Activated naive CD8-positive, alpha-beta T cell treated with anti-CD3 and anti-CD28 coated beads, Interleukin-2, amount 50 U/mL, for 16 hours (primary cell): ENCODE data around the gene SLX9.
"Not testable (repeated sequence)": the region's sequence is repeated elsewhere in the genome, so short reads cannot be mapped to it uniquely, and the experiment has no call there.

Source experiments
- DNase-seq: peaks from one replicate; pipeline ENCODE4 v3.0.0-alpha.2; 2020; ENCODE audit warnings: low read depth, low spot score

The SLX9 gene

DNA sequence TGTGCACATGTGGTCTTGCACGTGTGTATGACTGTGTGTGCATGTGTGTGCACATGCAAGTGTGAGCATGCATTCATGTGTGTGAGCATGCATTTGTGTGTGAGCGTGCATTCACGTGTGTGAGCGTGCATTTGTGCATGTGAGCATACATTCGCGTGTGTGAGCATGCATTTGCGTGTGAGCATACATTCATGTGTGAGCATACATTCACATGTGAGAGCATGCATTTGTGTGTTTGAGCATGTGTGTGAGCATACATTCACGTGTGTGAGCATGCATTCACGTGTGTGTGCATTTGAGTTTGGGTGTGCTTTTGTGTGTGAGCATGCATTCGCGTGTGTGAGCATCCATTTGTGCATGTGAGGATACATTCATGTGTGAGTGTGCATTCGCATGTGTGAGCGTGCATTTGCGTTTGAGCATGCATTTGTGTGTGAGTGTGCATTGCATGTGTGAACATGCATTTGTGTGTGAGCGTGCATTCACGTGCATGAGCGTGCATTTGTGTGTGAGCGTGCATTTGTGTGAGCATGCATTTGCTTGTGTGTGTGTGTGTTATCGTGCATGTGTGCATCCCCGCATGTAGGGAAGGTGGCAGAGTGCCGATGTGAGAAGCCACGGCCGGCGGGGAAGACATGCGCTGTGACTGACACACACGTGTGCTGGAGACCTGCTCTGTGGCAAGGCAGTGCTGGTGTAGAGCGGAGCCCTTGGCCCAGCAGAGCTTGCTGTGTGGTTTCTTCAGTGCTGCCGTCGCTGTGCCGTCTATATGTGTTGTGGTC is 37.4 kb upstream of the SLX9 start:
- no peak for DNase-seq

DNA sequence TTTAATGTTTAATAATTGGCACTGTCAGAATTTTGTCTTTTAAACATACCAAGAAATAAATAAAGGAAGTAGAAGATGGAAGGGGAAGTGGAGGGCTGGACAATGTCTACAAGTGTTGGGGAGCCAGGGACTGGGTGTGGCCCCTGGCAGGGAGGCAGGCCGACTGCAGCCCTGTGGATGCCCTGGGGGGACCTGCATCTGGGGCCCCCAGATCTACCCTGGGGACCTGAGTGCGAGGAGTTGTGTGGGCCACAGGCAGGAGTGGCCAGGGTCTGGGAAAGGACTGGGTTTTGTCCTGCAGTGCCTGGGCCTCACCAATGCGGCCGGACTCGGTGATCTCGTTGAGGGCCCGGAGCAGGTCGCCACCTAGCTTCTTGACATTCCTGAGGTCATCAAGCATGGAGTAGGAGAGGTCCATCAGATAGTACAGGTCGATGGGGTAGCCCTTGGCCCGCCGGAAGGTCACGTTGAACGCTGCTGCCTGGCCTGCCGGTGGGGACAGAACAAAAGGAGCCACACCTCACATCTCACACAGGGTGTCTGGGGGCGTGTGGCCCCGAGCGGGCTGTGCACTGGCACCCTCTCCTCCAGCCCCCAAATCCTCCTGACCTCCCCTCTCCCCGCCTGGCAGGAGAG is 36.7 kb upstream of the SLX9 start:
- no peak for DNase-seq

DNA sequence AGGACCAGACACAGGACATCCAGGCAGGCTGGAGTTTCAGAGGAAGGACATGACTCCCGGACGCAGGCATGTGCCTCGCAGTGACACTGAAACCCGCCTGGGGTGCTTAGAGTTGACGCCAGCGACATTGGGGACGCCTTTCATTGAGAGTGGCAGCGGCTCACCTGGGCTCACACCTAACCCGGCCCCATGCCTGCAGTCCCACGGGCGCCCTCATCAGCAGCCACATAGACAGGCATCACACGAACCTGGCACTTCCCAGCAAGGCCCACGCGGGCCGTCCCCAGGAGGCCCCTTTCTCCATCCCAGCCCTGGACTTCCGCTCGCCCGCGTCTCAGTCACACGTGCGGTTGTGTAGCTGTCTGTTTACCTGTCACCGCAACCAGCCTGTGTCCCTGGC is 36.1 kb upstream of the SLX9 start:
- no peak for DNase-seq

DNA sequence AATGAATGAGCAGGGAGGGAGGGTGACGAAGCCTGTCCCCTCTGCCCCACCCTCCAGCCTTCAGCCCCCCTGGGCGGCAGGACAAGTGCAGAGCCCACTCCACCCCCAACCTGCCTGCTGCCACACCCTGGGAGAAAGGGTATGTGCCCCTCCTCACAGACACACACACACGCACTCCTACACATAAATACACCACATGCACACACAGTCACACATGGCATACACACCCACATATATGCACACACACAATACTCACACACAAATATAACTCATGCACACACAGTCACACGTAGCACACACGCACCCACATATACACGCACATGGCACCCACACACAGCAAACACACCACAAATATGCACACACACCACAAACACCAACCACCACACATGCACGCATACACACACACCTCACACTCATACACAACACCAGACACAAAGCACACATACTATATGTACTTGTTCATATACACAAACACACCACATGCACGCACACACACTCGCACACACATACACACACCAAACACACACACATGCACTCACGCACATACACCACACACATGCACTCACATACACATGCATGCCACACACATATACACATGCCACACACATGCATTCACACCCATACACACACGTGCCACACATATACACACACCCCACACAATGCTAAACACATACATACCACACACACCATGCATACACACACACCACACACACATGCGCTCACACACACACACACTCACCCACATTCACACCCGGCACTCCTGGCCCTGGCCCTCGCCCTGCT is 35.5 kb upstream of the SLX9 start:
- DNase-seq: no peak

DNA sequence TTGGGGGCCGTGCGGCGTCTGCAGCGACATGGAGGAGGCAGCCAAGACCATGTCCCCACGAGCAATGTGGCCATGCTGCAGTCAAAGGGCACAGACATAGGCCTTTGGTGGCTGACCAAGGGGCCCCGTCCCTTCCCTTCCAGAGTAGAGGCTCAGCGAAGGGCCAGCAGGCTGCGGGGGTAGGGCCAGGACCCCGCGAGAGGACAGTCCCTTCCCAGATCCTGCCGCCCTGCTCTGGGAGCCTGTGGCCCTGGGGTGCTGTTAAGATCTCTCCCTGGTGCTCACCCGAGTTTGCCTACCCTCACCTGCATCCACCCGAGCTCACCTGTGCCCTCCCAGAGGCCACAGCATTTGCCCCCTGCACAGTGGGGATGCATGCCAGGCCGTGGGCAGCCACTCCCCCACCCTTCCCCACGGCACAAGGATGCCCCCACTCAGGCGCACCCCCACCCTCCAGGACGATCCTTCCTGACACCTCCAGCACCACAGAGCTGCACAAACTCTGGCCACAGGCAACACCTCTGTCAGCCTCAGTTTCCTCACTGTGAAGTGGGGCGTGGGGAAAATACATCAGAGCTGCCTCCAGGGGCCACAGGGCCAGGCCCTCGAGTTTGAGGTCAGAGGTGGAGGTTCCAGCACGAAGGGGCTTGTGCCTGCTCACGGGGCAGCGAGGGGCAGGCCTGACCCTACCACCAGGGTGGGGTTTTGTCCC is 34.7 kb upstream of the SLX9 start:
- DNase-seq: no peak

DNA sequence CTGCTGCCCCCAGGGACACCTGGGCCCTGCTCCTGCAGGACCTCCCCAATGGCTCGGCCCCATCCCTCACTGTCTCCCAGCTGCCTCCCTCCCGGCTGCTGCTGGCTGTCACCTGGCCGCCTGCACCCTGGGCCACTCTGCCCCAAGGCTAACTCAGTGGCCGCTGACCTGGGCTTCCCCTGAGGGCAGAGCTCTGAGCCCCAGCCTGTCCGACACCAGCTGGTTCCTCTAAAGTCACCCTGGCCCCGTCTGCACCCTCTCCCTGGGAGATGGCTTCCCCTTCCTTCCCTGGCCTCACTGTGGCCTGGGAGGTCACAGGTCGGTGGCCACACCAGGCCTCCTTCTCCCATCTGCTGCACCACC is 34.1 kb upstream of the SLX9 start:
- no peak for DNase-seq

DNA sequence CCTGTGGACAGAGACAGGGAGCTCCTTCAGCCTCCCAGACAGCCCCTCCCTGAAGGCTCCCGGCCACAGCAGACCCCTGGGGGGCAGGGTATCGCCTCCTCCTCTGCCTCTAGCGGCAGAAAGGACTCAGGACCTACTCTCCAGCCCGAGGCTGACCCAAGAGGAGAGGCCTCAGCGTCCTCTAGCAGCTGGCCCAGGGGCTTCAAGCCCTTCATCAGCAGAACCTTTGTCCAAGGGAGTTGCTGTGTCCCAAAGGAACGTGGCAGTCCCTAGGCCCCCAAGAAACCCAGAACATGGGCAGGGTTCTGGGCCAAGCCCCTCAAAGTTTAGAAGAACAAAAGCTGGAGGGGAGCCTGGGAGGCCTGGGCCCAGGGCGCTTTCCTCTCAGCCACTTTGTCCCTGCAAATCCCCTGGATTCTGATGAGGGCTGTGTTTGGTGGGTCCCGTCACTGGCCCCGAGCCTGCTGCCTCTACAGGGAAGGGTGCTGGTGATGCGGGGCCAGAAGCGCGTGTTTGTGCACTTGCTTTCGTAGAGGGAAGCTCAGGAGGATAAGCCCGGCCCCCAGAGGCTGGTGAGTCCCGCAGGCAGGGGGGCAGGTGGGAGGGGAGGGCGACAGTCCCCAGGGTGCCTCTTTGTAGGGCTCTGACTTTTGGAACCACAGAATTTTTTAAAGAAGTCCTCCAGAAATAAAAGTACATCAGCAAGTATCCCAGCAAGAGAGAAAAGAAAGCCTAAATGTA is 32.4 kb upstream of the SLX9 start:
- DNase-seq: no peak

DNA sequence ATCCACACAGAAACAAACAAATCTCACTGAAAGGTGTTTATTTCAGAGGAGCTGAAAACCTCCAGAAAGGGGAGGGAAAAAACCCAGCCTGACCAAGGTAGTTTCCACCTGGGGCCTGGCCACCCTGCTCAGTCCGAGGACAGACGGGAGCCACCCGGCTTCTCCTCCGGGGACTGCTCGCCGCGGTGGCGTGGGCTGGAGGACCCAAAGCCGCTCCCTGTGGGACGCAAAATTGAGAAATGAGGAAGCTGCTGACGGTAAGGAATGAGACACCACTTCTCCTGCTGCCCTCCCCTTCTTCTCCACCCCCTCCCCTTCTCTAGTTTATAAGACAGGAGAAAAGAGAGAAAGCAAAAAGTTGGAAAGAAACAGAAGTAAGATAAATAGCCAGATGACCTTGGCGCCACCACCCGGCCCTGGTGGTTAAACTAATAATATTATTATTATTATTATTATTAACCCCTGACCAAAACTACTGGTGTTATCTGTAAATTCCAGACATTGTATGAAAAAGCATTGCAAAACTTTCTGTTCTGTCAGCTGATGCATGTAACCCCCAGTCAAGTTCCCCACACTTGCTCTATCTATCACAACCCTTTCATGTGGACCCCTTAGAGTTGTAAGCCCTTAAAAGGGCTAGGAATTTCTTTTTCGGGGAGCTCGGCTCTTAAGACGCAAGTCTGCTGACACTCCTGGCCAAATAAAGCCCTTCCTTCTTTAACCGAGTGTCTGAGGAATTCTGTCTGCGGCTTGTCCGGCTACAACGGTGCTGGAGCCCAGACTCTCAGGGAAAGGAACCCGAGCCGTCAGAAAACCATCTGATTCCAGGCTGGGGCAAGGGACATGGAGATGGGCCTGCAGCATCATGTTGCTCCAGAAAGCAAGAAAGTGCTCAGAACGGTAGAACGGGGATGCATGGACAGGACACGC is 31.6 kb upstream of the SLX9 start:
- no peak for DNase-seq

DNA sequence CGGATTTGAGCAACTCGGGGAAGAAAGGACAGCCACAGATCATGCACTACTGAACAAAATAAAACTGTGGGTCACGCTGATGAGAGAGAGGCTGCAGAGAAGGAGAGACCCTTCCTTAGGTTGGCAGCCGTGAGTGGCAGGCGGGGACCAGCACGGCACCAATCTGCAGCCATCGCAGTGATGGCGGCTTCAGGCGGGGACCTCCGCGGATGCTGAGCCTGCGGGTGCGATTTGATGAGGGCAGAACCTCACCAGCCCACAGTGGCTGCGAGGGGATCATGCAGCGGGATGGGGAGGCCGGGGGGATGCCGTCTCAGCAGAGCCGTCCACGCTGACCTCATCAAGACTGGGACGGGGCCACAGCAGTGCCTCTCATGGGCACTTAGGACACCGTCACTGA is 30.9 kb upstream of the SLX9 start:
- DNase-seq: no peak

DNA sequence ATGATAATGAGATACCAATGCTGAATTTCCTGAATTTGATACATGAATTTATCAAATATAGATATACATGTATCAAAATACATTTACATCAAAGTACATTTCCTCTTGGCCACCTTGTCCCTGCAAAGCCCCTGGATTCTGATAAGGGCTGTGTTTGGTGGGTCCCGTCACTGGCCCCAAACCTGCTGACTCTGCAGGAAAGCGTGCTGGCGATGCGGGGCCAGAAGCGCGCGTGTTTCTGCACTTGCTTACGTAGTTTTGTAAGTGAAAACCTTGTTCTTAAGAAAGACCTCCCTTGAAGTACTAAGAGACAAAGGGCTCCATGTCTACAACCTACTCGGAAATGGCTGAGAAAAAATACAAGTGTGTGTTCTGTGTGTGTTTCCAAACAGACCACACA is 30.1 kb upstream of the SLX9 start:
- no peak for DNase-seq

DNA sequence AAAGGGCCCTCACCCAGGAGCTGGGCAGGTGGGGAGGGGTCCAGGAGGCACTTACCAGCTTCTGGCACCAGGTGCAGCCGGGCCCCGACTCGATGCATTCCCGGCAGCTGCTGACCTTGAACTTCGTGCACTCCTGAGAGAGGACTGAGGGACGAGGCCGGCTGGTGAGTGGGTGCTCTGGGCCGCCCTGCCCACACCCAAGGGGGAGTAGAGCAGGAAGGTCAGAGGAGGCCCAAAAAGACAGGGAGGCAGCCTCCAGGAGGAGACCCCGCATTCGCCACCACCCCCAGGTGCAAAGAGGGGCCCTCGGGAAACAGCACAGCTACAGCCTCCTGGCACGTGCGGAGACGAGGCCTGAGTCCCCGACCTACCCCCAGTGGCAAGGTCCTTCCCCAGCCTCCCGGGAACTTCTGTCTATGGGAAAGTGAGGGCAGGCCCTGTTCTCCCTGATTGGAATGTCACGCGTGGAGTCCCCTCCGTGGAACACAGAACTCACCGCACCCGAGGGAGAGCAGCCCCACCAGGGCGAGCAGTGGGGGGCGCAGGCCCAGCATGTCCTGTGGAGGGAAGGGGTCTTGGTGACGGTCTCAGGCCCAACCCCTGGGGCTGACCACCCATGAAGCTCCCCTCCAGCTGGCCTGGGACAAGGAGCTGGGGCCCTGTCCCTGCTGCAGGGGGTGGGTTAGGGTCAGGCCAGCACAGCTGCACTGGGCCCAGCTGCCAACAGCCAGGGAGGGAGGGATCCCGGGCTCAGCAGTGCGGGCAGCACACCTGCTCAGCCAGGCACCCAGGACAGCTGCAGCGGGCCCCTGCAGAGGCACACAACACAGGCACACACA is 29.4 kb upstream of the SLX9 start:
- no peak for DNase-seq

DNA sequence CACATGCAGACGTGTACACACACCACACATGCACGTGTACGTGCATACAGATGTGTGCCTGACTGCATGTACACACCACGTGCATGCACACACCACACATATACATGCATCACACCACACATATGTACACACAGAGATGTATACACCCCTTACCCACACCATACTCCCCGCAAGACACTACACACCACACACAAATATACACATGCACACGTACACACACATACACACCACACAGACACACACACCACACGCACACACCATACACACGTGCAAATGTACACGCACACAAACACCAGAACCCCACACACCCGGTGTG is 28.8 kb upstream of the SLX9 start:
- no peak for DNase-seq

DNA sequence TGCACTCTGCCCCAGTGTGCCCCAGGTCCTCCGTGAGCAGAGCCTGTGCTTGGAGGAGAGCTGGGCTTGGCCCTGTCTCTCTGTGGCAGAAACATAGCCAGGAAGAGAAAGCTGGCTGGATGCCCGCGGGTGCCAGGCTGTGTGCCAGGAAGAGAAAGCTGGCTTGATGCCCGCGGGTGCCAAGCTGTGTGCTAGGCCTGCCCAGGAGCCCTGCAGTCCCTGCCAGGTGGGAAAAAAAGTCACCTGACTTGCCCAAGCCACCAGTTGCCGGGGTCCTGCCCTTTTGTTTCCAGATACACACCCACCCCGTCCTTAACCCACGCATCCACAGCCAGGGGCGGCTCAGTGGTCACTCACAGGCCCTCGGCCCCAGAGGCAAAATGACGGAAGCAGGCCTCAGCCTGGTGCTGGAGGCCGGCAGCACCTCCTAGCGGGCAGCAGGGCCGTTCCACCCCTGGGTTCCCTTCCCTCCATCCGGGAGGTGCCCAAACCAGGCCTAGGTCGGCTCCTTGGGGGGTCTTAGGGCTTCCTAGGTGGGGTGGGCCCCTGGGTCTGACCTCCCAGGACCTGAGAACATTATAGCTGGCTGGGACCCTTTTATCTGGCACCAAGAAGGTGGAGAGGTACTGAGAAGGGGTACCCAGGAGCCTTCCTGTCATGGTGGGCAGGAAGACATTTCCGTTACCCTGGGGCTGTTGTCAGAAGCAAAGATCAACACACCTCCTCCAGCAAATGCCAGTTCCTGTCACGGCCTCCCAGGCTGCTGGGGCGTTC is 28.3 kb upstream of the SLX9 start:
- no peak for DNase-seq

DNA sequence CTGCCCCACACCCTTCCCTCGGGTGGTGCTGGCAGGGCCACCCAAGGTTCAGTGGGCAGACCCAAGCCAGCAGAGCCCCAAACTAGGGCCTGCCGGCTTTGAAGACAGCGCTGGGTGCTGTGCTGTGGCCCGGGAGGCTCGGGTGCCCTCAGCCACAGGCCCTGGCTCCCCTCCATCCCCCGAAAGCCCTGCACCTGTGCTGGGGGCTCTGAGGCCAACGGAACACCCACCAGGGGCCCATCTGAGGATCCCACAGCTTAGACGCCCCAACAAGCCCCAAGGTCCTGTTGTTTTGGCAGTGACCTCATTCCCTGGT is 27.7 kb upstream of the SLX9 start:
- no peak for DNase-seq

DNA sequence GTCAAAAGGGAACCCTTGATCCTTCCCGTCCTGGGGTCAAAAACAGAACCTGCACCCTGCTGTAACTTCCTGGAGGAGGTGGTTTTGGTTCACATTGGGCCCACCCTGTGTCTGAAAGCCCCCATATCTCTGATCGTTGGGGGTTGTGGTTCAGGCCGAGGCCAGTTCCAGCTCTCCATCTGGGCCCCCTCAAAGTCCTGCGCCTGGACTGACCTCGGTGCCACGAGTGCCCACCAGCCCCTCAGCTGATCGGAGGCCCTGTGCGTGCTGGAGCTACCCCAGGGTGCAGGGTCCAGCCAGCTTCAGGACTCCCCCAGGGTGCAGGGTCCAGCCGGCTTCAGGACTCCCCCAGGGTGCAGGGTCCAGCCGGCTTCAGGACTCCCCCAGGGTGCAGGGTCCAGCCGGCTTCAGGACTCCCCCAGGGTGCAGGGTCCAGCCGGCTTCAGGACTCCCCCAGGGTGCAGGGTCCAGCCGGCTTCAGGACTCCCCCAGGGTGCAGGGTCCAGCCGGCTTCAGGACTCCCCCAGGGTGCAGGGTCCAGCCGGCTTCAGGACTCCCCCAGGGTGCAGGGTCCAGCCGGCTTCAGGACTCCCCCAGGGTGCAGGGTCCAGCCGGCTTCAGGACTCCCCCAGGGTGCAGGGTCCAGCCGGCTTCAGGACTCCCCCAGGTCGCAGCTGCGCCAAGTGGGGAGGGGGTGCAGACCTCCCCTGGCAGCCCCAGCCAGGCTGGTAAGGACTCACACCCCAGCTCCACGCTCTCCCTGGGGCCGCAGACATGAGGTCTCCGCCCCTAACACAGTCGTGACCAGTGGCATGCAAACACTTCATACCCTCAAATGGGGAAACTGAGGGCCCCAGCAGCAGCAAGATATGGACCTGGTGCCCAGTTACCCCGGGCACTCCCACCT is 27.1 kb upstream of the SLX9 start:
- not testable (repeated sequence) for DNase-seq

DNA sequence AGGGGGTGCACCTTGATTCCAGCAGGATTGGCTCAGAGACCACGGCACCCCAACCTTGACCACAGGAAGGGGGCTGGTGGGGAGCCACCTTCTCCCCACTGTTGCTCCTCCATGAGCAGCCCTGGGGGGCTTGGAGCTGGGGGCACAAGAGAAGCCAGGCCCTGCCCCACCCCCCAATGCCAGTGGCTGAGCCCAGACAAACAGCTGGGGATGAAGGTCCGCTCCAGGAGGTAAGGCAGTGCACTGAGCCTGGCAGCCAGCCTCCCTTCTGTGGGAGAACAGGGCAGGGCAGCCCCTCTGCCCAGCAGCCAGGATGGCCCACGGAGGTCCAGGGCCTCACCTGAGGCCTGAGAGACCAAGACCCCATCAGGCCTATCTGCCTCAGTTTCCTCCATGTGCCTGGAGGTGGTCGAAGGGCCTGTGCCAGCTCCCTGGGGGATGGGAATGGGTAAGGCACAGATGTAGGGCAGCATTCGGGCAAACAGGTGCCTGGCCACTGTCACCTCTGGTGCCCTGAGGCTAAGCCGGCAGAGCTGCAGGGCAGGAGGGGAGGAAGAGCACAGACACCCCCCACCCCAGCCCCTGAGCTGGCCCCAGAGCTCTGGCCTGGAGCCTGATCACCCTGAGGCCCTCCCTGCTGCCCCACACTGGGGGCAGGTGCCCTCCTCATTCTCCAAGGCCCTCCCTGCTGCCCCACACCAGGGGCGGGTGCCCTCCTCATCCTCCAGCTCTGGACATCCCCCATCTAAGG is 26.2 kb upstream of the SLX9 start:
- no peak for DNase-seq

DNA sequence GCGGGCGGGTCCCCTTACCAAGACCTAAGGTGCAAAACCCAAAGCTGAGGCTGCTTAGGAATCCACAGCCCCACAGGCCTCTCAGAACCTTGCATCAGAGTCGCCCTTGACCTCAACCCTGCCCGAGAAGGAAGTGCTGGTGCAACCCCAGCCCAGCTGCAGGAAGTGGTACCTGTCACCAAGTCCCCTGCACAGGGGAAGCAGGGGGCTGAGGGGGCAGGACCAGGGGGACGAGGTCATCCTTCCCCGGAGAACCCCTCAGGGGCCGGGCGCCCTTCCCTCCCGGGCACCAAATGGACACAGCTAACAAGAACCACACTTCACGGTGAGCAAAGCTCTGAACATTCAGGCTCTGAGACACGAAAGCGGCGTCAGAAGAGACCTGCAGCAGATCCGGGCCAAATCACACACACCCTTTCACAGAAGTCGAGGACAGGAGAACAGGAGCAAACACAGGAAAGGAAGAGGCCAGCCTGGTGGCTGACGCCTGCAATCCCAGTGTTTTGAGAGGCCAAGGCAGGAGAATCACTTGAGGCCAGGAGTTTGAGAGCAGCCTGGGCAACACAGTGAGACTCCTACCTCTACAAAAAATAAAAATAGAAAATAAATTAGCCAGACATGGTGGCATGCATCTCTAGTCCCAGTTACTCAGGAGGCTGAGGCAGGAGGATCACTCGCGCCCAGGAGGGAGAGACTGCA is 25.5 kb upstream of the SLX9 start:
- DNase-seq: no peak
